Mucosa of descending colon (tissue), 3 donors: ENCODE results near the gene CTAG1B. TPM values are rescaled to one million over a fixed set of nuclear protein-coding genes. Genes with fewer than 3 reads are reported as not detected.
"Not testable (repeated sequence)": the region's sequence is repeated elsewhere in the genome, so short reads cannot be mapped to it uniquely, and the experiment has no call there.

Experiments used
- ATAC-seq: fragments of 200-7000 bp; cut with Tn5 transposase; one replicate; pipeline ENCODE4 v1.9.1; 2020; ENCODE audit warnings: mild to moderate bottlenecking, moderate library complexity
- DNase-seq, 3 donors: peaks; one replicate each; pipeline ENCODE4 v3.0.0-alpha.2; 2020
- H3K36me3 ChIP-seq: fragments of 200-600 bp; one replicate; pipeline ENCODE4 v1.8.0; 2021; ENCODE audit warnings: low read depth, mild to moderate bottlenecking
- H3K4me1 ChIP-seq: fragments of 200-600 bp; one replicate; pipeline ENCODE4 v1.8.0; 2021; ENCODE audit warnings: low read depth, mild to moderate bottlenecking
- H3K4me3 ChIP-seq: fragments of 200-600 bp; one replicate; pipeline ENCODE4 v1.8.0; 2021; ENCODE audit warnings: mild to moderate bottlenecking
- H3K9me3 ChIP-seq: fragments of 200-600 bp; one replicate; pipeline ENCODE4 v1.8.0; 2021; ENCODE audit warnings: mild to moderate bottlenecking
- CTCF ChIP-seq: fragments of 200-600 bp; IDR thresholded peaks from one replicate; pipeline ENCODE4 v1.8.0; 2022; ENCODE audit warnings: antibody characterized with exemption, mild to moderate bottlenecking
- intact Hi-C, 2 donors: fragments of 100-400 bp; cut with DNase I in 1 of 2; cut with micrococcal nuclease in 1 of 2; formaldehyde crosslinking; loops; one replicate each; pipeline versions ENCODE4 v1.11.0 to v1.11.1; 2022; cut with DNase I, micrococcal nuclease
- total RNA-seq, 3 donors: library from RNA; stranded (reverse); fragmentation: NEBNext Ultra II Directional in 2 of 3; extraction: Animal tissue kit (Norgen Biotek cat#: 25700) in 2 of 3; gene quantifications; one replicate each; pipeline versions ENCODE4 v1.2.1 to v1.2.4, GENCODE V29; 2021 to 2023
- donor health status: DM: no; HTN: no; CAD: no; lungs with moderate emphysema.
- donor health status: DM: no; HTN: no; CAD: no.
- donor health status: DM: no; HTN: yes; CAD: no.

The CTAG1B gene
- total RNA-seq, 3 donors from 2014 or later = not detected

- intact Hi-C loops = no loop called here
- ATAC-seq (no peak), DNase-seq (no peak)
- no peaks in the 10 kb centered on the region for H3K4me1 ChIP-seq
- no peak overlapping the region for H3K4me3 ChIP-seq
- no peaks in the 10 kb centered on the region for H3K9me3 ChIP-seq
- no peak for TF ChIP-seq CTCF
- no peaks in the 10 kb centered on the region for H3K36me3 ChIP-seq
These were observed 25.9 kb downstream of the CTAG1B start for GRCh38 chrX:154593201-154593600.

DNA sequence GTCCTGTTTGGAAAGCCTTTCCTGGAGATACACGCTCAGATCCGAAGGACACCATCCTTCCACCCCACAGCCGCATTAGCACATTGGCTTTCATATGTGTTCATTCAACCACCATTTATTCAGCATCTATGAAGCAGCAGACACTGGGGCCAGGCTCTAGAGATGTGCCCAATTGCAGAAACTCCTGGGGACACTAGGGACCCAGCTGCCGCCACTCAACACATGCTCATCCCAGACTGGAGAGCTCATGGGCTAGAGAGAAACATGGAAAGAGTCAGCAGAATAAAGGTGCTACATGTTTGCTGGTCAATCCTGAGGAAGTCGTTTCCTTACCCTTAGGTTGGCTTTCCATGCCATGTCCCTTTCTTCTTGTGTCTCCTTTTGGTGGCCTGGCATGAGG lies 26.6 kb downstream of the CTAG1B start:
- DNase-seq = no peak
- Histone ChIP-seq H3K4me1 (no peaks in the 10 kb centered on the region), H3K4me3 (no peak overlapping the region), H3K9me3 (no peaks in the 10 kb centered on the region), H3K36me3 (no peaks in the 10 kb centered on the region)
- intact Hi-C loops = no loop called here
- ATAC-seq = no peak
- no peak for TF ChIP-seq CTCF

GRCh38 chrX:154590415-154590814 lies 28.7 kb downstream of the CTAG1B start:
- H3K9me3 ChIP-seq, intact Hi-C loops, DNase-seq, H3K36me3 ChIP-seq, H3K4me3 ChIP-seq, ATAC-seq, H3K4me1 ChIP-seq: not testable (repeated sequence)

- H3K9me3 ChIP-seq, H3K4me1 ChIP-seq, intact Hi-C loops, DNase-seq, H3K4me3 ChIP-seq, H3K36me3 ChIP-seq, ATAC-seq: not testable (repeated sequence)
These were observed 34.4 kb downstream of the CTAG1B start, which contains the start of gene CTAG1A for GRCh38 chrX:154584585-154585183. Gene CTAG1A, plus strand, starts transcription at chrX:154585133. Its CDS starts 74 bp downstream, at chrX:154585207.

DNA sequence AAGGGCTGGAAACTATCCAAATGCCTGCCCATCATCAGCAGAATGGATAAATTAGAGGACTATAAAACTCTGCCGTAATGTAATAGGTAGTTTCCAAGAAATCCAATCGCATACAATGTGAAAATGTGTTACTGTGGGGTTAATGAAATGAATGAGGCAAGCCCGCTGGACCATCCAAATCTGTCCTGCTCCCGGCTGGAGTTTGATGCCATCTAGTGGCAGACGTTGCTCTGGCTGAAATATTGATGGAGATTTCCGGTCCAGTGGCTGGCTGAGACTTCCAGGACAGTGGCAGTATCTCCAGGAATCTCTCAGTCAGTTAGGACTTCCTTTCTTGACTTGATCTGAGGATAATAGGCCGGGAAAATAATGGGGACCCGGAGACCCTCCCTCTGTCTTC lies 36.1 kb downstream of the CTAG1B start:
- ATAC-seq = peak; percentile 40
- H3K4me1 ChIP-seq, H3K36me3 ChIP-seq, H3K4me3 ChIP-seq, H3K9me3 ChIP-seq, intact Hi-C loops, DNase-seq: not testable (repeated sequence)

- ATAC-seq = peak; percentile 71
- H3K4me1 ChIP-seq, H3K9me3 ChIP-seq, intact Hi-C loops, H3K4me3 ChIP-seq, H3K36me3 ChIP-seq, DNase-seq: not testable (repeated sequence)
These were observed 44.0 kb downstream of the CTAG1B start for GRCh38 chrX:154575076-154575475.

DNA sequence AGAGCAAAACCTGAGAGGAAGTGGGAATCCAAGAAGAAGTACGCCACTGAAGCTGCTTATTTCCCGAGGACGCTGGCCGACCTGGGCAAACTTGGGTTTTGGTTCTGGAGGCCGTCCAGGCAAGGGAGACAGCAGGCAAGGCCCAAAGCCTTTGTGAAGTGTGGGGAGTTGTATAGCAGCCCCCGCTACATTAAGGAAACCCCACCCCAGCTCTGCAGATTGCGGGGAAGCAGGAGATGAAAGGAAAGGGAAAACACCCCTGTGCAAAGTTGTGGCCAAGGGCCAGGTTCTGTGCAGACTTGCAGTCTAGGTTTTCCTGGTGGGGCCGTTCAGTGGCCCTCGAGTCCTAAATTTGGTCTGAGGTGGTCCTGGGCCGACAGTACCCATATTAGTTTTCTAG lies 46.0 kb downstream of the CTAG1B start:
- H3K4me3 ChIP-seq, H3K4me1 ChIP-seq, H3K9me3 ChIP-seq, H3K36me3 ChIP-seq, DNase-seq, intact Hi-C loops, ATAC-seq: not testable (repeated sequence)

DNA sequence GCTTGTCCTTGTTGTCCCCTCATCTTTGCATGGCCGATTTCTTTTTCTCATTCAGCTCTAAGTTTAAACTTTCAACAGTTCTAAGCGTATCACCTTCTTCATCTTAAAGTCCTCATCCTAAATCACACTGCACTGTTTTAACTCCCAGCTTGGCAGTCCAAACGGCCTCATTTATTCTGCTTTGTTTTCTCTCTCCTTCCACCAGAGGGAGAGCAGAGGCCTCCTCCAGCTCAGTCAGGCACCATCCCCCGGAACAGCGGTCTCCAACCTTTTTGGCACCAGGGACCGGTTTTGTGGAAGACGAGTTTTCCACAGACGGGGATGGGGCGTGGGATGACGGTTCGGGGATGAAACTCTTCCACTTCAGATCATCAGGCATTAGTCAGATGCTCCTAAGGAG lies 48.7 kb downstream of the CTAG1B start:
- H3K36me3 ChIP-seq, ATAC-seq, H3K4me3 ChIP-seq, intact Hi-C loops, H3K4me1 ChIP-seq, H3K9me3 ChIP-seq, DNase-seq: not testable (repeated sequence)

Other genes starting within 250 kb of the CTAG1B start
- 1,000 to 10,000 TPM in 1 of 3 donors, 100 to 1,000 TPM in 2; 164 to 4,590 (median 513) TPM for gene FLNA, start 244.6 kb downstream of the CTAG1B start, total RNA-seq
- gene EMD, start 240.0 kb downstream of the CTAG1B start, total RNA-seq = 10 to 100 TPM; 32.3 to 73.0 (median 41.0) TPM
- 1,000 to 10,000 TPM; 2,179 to 2,606 (median 2,424) TPM for gene RPL10, start 220.9 kb downstream of the CTAG1B start, total RNA-seq
- gene DNASE1L1, start 210.0 kb downstream of the CTAG1B start, total RNA-seq = 10 to 100 TPM; 18.1 to 30.8 (median 25.6) TPM
- gene TAFAZZIN, start 207.7 kb downstream of the CTAG1B start, total RNA-seq = 10 to 100 TPM; 38.2 to 44.7 (median 43.2) TPM
- gene ATP6AP1, start 190.6 kb downstream of the CTAG1B start, total RNA-seq = 10 to 100 TPM; 78.1 to 95.8 (median 95.2) TPM
- gene GDI1, start 182.1 kb downstream of the CTAG1B start, total RNA-seq = 100 to 1,000 TPM in 1 of 3 donors, 10 to 100 TPM in 2; 67.1 to 117 (median 68.1) TPM
- 10 to 100 TPM; 46.2 to 65.1 (median 50.5) TPM for gene FAM50A, start 175.1 kb downstream of the CTAG1B start, total RNA-seq
- 10 to 100 TPM; 24.8 to 66.1 (median 51.7) TPM for gene PLXNA3, start 161.0 kb downstream of the CTAG1B start, total RNA-seq
- gene LAGE3, start 140.0 kb downstream of the CTAG1B start, total RNA-seq = 10 to 100 TPM; 10.7 to 18.5 (median 13.9) TPM
- 10 to 100 TPM; 29.2 to 41.6 (median 32.3) TPM for gene UBL4A, start 132.7 kb downstream of the CTAG1B start, total RNA-seq
- 10 to 100 TPM; 26.2 to 30.6 (median 28.0) TPM for gene SLC10A3, start 128.7 kb downstream of the CTAG1B start, total RNA-seq
- gene FAM3A, start 103.0 kb downstream of the CTAG1B start, total RNA-seq = 10 to 100 TPM; 52.5 to 75.6 (median 64.8) TPM
- 10 to 100 TPM; 28.0 to 34.4 (median 33.9) TPM for gene G6PD, start 72.4 kb downstream of the CTAG1B start, total RNA-seq
- 10 to 100 TPM; 26.7 to 36.3 (median 30.3) TPM for gene IKBKG, start 71.7 kb downstream of the CTAG1B start, total RNA-seq
- not detected for gene CTAG1A, start 34.1 kb downstream of the CTAG1B start, total RNA-seq
- not detected for gene CTAG2, start 34.3 kb upstream of the CTAG1B start, total RNA-seq
- gene GAB3, start 131.8 kb upstream of the CTAG1B start, total RNA-seq = 1 to 10 TPM; 1.3 to 3.4 (median 2.5) TPM
- gene DKC1, start 143.6 kb upstream of the CTAG1B start, total RNA-seq = 10 to 100 TPM; 29.4 to 36.0 (median 31.7) TPM
- gene MPP1, start 186.2 kb upstream of the CTAG1B start, total RNA-seq = 10 to 100 TPM; 28.9 to 38.5 (median 37.3) TPM
- not detected for gene SMIM9, start 215.4 kb upstream of the CTAG1B start, total RNA-seq